Neural cell (in vitro differentiated cells): ENCODE data around the gene LMO7.

ENCODE experiments used
- CTCF ChIP-seq: fragments of 450-650 bp; IDR thresholded peaks from 2 replicates; pipeline ENCODE4 v1.5.1; 2014; ENCODE audit warnings: antibody characterized with exemption, mild to moderate bottlenecking, moderate library complexity; ENCODE audit not compliant: poor library complexity, severe bottlenecking
- EP300 ChIP-seq: fragments of 450-650 bp; conservative IDR thresholded peaks from 2 replicates; pipeline ENCODE4 v1.6.1; 2014; ENCODE audit warnings: antibody characterized with exemption, mild to moderate bottlenecking, moderate library complexity; ENCODE audit not compliant: poor library complexity, severe bottlenecking
- EZH2 ChIP-seq: fragments of 200-600, 300-800 bp; shearing (Covaris generic), sonication (generic); IDR thresholded peaks from 2 replicates; pipeline ENCODE4 v1.6.1; 2014; ENCODE audit warnings: antibody characterized with exemption, low read length, borderline replicate concordance, mild to moderate bottlenecking; ENCODE audit not compliant: insufficient read depth, poor library complexity, severe bottlenecking
- MXI1 ChIP-seq: fragments of 450-650 bp; conservative IDR thresholded peaks from 2 replicates; pipeline ENCODE4 v1.6.1; 2014; ENCODE audit warnings: antibody characterized with exemption, mild to moderate bottlenecking; ENCODE audit not compliant: poor library complexity, severe bottlenecking
- POLR2AphosphoS5 ChIP-seq: IDR thresholded peaks from 2 replicates; pipeline ENCODE4 v1.6.1; 2012
- REST ChIP-seq: IDR thresholded peaks from 2 replicates; pipeline ENCODE4 v1.6.1; 2012; ENCODE audit warnings: borderline replicate concordance
- SMC3 ChIP-seq: fragments of 450-650 bp; conservative IDR thresholded peaks from 2 replicates; pipeline ENCODE4 v1.6.1; 2014; ENCODE audit warnings: antibody characterized with exemption, mild to moderate bottlenecking, moderate library complexity; ENCODE audit not compliant: poor library complexity
- TAF1 ChIP-seq: IDR thresholded peaks from 2 replicates; pipeline ENCODE4 v1.6.1; 2012; ENCODE audit warnings: low read depth

GRCh38 chr13:75843991-75844390 lies 207.9 kb downstream of the LMO7 start:
- TF ChIP-seq EZH2 (no peak), CTCF (no peak), POLR2AphosphoS5 (no peak), REST (no peak), MXI1 (no peak), EP300 (no peak), SMC3 (no peak), TAF1 (no peak)
